Keratinocyte (primary cell): ENCODE results near the gene TRAF7. TPM values are rescaled to one million over a fixed set of nuclear protein-coding genes. Genes with fewer than 3 reads are reported as not detected.

ENCODE experiments used
- DNase-seq: peaks from one replicate; pipeline ENCODE4 v3.0.0-alpha.2; 2011; ENCODE audit warnings: low read depth, missing footprints, low spot score
- FAIRE-seq: peaks from 2 replicates; lab custom pipeline; 2011; peaks lifted over from hg19 to GRCh38; lab: Jason Lieb, UNC
- H2AFZ ChIP-seq: 2 replicates; pipeline ENCODE4 v1.6.0; 2012; ENCODE audit warnings: low read length, control low read depth, inconsistent platforms; ENCODE audit not compliant: control insufficient read depth
- H3K27ac ChIP-seq: 2 replicates; pipeline ENCODE4 v1.5.1; 2011; ENCODE audit warnings: low read length; ENCODE audit not compliant: control insufficient read depth, insufficient read depth
- H3K27me3 ChIP-seq: 3 replicates; pipeline ENCODE4 v1.6.0; 2011; ENCODE audit warnings: low read length; ENCODE audit not compliant: control insufficient read depth, insufficient read depth; ENCODE audit errors: extremely low read depth
- H3K36me3 ChIP-seq, 2 experiments: 2 replicates in 1 of 2; 3 replicates in 1 of 2; pipeline ENCODE4 v1.5.1; 2011; ENCODE audit warnings: low read length in 2 of 2, mild to moderate bottlenecking in 1 of 2; ENCODE audit not compliant: control insufficient read depth in 2 of 2, insufficient read depth in 2 of 2; ENCODE audit errors: extremely low read depth in 1 of 2
- H3K4me1 ChIP-seq: 3 replicates; pipeline ENCODE4 v1.5.1; 2011; ENCODE audit warnings: low read length; ENCODE audit not compliant: control insufficient read depth, insufficient read depth; ENCODE audit errors: extremely low read depth
- H3K4me2 ChIP-seq: 3 replicates; pipeline ENCODE4 v1.6.0; 2011; ENCODE audit warnings: low read depth, low read length; ENCODE audit not compliant: control insufficient read depth, insufficient read depth; ENCODE audit errors: extremely low read depth
- H3K4me3 ChIP-seq, 3 experiments: fragments of 200-600 bp in 1 of 3; sonication (generic) in 1 of 3; 2 replicates in 2 of 3; 3 replicates in 1 of 3; pipeline ENCODE4 v1.5.1; 2011 to 2016; ENCODE audit warnings: low read length in 3 of 3, mild to moderate bottlenecking in 3 of 3, control low read depth in 2 of 3, inconsistent platforms in 1 of 3, low read depth in 1 of 3, mixed read lengths in 1 of 3, mixed run types in 1 of 3, moderate library complexity in 1 of 3; ENCODE audit not compliant: control insufficient read depth in 2 of 3, insufficient read depth in 2 of 3; ENCODE audit errors: extremely low read depth in 1 of 3
- H3K79me2 ChIP-seq: 2 replicates; pipeline ENCODE4 v1.6.0; 2012; ENCODE audit warnings: low read length; ENCODE audit not compliant: control insufficient read depth, insufficient read depth
- H3K9ac ChIP-seq: 3 replicates; pipeline ENCODE4 v1.6.0; 2011; ENCODE audit warnings: low read length; ENCODE audit not compliant: control insufficient read depth, insufficient read depth; ENCODE audit errors: extremely low read depth
- H3K9me1 ChIP-seq: 3 replicates; pipeline ENCODE4 v1.6.0; 2011; ENCODE audit warnings: low read length; ENCODE audit not compliant: control insufficient read depth, insufficient read depth; ENCODE audit errors: extremely low read depth
- H3K9me3 ChIP-seq: 2 replicates; pipeline ENCODE4 v1.5.1; 2012; ENCODE audit warnings: low read depth, low read length; ENCODE audit not compliant: control insufficient read depth
- H4K20me1 ChIP-seq: 3 replicates; pipeline ENCODE4 v1.6.0; 2011; ENCODE audit warnings: low read length; ENCODE audit not compliant: control insufficient read depth, insufficient read depth; ENCODE audit errors: extremely low read depth
- CTCF ChIP-seq, 3 experiments: IDR thresholded peaks in 1 of 3; conservative IDR thresholded peaks in 1 of 3; optimal IDR thresholded peaks in 1 of 3; 2 replicates in 2 of 3; 3 replicates in 1 of 3; pipeline versions ENCODE3 to v1.5.1; 2011; ENCODE audit warnings: low read length in 3 of 3, mild to moderate bottlenecking in 3 of 3, moderate library complexity in 2 of 3, control low read depth in 1 of 3, inconsistent platforms in 1 of 3; ENCODE audit not compliant: insufficient read depth in 2 of 3; ENCODE audit errors: extremely low read depth in 1 of 3
- EZH2 ChIP-seq: IDR thresholded peaks from one replicate; pipeline ENCODE4 v1.6.1; 2012; ENCODE audit warnings: inconsistent platforms, mild to moderate bottlenecking, low read length, moderate library complexity
- dilution Hi-C: fragments of 300-500 bp; cut with MboI; formaldehyde crosslinking; loops from one replicate; pipeline ENCODE4 v1.7.0; 2020; ENCODE audit warnings: low sequenced_read_pairs; ENCODE audit not compliant: extremely low pct_ligation_motif_present
- polyA plus RNA-seq, 5 experiments: library from polyadenylated mRNA; depleted of rRNA in 3 of 5; stranded (reverse) in 3 of 5; stranded (forward) in 1 of 5; unstranded in 1 of 5; fragments of >200 nt; gene quantifications; 1 replicate in 1 of 5; 2 replicates in 3 of 5; 3 replicates in 1 of 5; pipeline versions ENCODE4 v1.2.1 to v1.2.3, GENCODE V29; 2011 to 2012; ENCODE audit warnings: missing spikeins in 2 of 5, low read depth in 1 of 5, low replicate concordance in 1 of 5

TRAF7 gene
- polyA plus RNA-seq, 1 donor (not counting 4 experiments of a cell fraction or from before 2014, with no cell fraction given): 38.4 TPM

- peaks cover 5% of the 10 kb centered on the region for H3K27me3 ChIP-seq
- no peaks in the 10 kb centered on the region for H4K20me1 ChIP-seq
- peaks cover 4% of the 10 kb centered on the region for H3K4me1 ChIP-seq
- dilution Hi-C loops: no loop called here
- no peak overlapping the region for H3K4me3 ChIP-seq
- peaks cover 3 to 5% of the 10 kb centered on the region in 2 experiments for H3K36me3 ChIP-seq
- FAIRE-seq (no peak), DNase-seq (no peak)
- no peaks in the 10 kb centered on the region for H3K9me3 ChIP-seq
- no peak overlapping the region for H3K4me2 ChIP-seq
- H3K9ac ChIP-seq: no peak overlapping the region
- H3K79me2 ChIP-seq: no peaks in the 10 kb centered on the region
- TF ChIP-seq CTCF (optimal IDR thresholded peaks at IDR 0.05 in 1 of 3, IDR thresholded peaks at IDR 0.05 in 1 of 3, conservative IDR thresholded peaks at IDR 0.05 in 1 of 3; ENCODE audit: extremely low read depth in 1 of 3, insufficient read depth in 2 of 3, low read length in 3 of 3) (no peak), EZH2 (no peak)
- no peak overlapping the region for H2AFZ ChIP-seq
- no peak overlapping the region for H3K27ac ChIP-seq
- no peaks in the 10 kb centered on the region for H3K9me1 ChIP-seq
Measured at GRCh38 chr16:2181952-2182351, 26.4 kb downstream of the TRAF7 start.

GRCh38 chr16:2183671-2184070 lies 28.1 kb downstream of the TRAF7 start:
- Histone ChIP-seq H3K27ac (no peak overlapping the region), H3K9me3 (no peaks in the 10 kb centered on the region), H2AFZ (no peak overlapping the region), H3K4me1 (peaks cover 4% of the 10 kb centered on the region), H3K4me3 (no peak overlapping the region), H3K36me3 (peaks cover 0 to 1% of the 10 kb centered on the region in 2 experiments), H3K9me1 (no peaks in the 10 kb centered on the region), H4K20me1 (no peaks in the 10 kb centered on the region), H3K79me2 (no peaks in the 10 kb centered on the region), H3K9ac (no peak overlapping the region), H3K27me3 (peaks cover 5% of the 10 kb centered on the region), H3K4me2 (no peak overlapping the region)
- FAIRE-seq: no peak
- TF ChIP-seq CTCF (optimal IDR thresholded peaks at IDR 0.05 in 1 of 3, IDR thresholded peaks at IDR 0.05 in 1 of 3, conservative IDR thresholded peaks at IDR 0.05 in 1 of 3; ENCODE audit: extremely low read depth in 1 of 3, insufficient read depth in 2 of 3, low read length in 3 of 3) (no peak), EZH2 (no peak)
- dilution Hi-C loops: no loop called here
- no peak for DNase-seq
